Measurements from ENCODE around the gene ANXA8L1.
A peak's percentile ranks its signal among the peaks of the same experiment; 100 is the strongest.
"Not testable (repeated sequence)": the region's sequence is repeated elsewhere in the genome, so short reads cannot be mapped to it uniquely, and the experiment has no call there.

DNA sequence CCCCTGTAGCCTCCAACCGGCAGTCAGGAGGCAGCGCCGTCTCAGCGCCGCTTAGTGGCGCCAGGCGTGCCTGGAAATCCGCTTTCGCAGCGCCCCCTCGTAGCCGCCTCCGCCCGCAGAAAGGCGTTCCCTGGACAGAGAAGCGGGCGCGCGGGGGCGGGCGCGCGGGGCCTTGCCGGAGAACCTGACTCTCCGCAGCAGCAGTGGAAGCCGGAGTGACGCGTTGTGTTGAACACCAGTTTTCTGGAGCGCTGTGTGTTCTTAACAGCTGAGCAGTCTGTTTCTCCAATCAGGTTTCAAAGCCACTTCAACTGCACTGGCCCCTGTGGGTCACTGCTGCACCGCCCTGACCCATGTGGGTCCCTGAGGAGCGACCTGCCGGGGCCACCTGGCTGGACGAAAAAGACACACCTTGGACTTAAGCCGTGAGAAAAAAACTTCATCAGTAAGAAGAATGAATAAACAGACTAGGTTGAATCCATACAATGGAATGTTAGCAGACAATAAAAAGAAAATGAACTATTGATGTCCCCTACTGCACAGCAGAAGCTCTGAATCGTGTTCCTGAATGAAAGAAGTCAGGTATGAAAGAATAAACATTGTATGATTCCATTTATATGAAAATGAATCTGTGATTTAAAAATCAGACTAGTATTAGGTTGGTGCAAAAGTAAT lies 22.8 kb downstream of the ANXA8L1 start:
- TF ChIP-seq, protein P1, sequence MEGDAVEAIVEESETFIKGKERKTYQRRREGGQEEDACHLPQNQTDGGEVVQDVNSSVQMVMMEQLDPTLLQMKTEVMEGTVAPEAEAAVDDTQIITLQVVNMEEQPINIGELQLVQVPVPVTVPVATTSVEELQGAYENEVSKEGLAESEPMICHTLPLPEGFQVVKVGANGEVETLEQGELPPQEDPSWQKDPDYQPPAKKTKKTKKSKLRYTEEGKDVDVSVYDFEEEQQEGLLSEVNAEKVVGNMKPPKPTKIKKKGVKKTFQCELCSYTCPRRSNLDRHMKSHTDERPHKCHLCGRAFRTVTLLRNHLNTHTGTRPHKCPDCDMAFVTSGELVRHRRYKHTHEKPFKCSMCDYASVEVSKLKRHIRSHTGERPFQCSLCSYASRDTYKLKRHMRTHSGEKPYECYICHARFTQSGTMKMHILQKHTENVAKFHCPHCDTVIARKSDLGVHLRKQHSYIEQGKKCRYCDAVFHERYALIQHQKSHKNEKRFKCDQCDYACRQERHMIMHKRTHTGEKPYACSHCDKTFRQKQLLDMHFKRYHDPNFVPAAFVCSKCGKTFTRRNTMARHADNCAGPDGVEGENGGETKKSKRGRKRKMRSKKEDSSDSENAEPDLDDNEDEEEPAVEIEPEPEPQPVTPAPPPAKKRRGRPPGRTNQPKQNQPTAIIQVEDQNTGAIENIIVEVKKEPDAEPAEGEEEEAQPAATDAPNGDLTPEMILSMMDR (IDR thresholded peaks at IDR 0.05; ENCODE audit: poor library complexity): peak; percentile 2
- TF ChIP-seq EZH2phosphoT487 (IDR thresholded peaks at IDR 0.05; ENCODE audit: low read depth, severe bottlenecking, unreplicated experiment); EZH2 (IDR thresholded peaks at IDR 0.05; ENCODE audit: borderline replicate concordance): not testable (repeated sequence)
